SK-N-SH (cell line): ENCODE data around the gene KRTAP4-4. TPM values are rescaled to one million over a fixed set of nuclear protein-coding genes. Genes with fewer than 3 reads are reported as not detected.

ENCODE experiments used
- CTCF ChIA-PET: fragments of 300-600, 350-600 bp; formaldehyde crosslinking; extraction: SDS; loops from one replicate; lab custom pipeline; 2021; lab: Yijun Ruan, JAX
- POLR2A ChIA-PET: fragments of 350-600 bp; sonication (Branson Sonifier 250); formaldehyde crosslinking; extraction: SDS; loops from one replicate; lab custom pipeline; 2020; ENCODE audit warnings: antibody characterized with exemption, inconsistent platforms; lab: Yijun Ruan, JAX
- DNase-seq: peaks from one replicate; pipeline ENCODE4 v3.0.0; 2012
- H2AFZ ChIP-seq: fragments of 200-600 bp; sonication (generic); 2 replicates; pipeline ENCODE4 v1.8.1; 2016; ENCODE audit warnings: antibody characterized with exemption, mild to moderate bottlenecking, low read depth
- H3F3A ChIP-seq: fragments of 200-600 bp; sonication (generic); replicated peaks from 2 replicates; pipeline ENCODE3; 2016; ENCODE audit warnings: antibody characterized with exemption, mild to moderate bottlenecking; ENCODE audit not compliant: insufficient read depth
- H3K27ac ChIP-seq, 2 experiments: fragments of 200-500 bp in 1 of 2; fragments of 200-600 bp in 1 of 2; sonication (Bioruptor generic) in 1 of 2; sonication (generic), shearing (Covaris generic) in 1 of 2; 2 replicates each; pipeline versions ENCODE4 v1.5.1 to v1.6.1; 2014 to 2016; ENCODE audit warnings: low read depth in 2 of 2, inconsistent platforms in 1 of 2, low read length in 1 of 2, mild to moderate bottlenecking in 1 of 2, mixed read lengths in 1 of 2
- H3K27me3 ChIP-seq: fragments of 200-600 bp; sonication (generic), shearing (Covaris generic); 2 replicates; pipeline ENCODE4 v1.6.1; 2016; ENCODE audit warnings: mixed run types; ENCODE audit not compliant: insufficient read depth
- H3K36me3 ChIP-seq, 2 experiments: fragments of 200-500 bp in 1 of 2; fragments of 200-600 bp in 1 of 2; sonication (Bioruptor generic) in 1 of 2; sonication (generic) in 1 of 2; replicated peaks in 1 of 2; 2 replicates each; pipeline versions ENCODE3 to v1.5.1; 2014 to 2016; ENCODE audit warnings: low read length in 1 of 2, mild to moderate bottlenecking in 1 of 2; ENCODE audit not compliant: insufficient read depth in 2 of 2, control insufficient read depth in 1 of 2
- H3K4me1 ChIP-seq, 2 experiments: fragments of 200-500 bp in 1 of 2; fragments of 200-600 bp in 1 of 2; sonication (Bioruptor generic) in 1 of 2; sonication (generic), shearing (Covaris generic) in 1 of 2; 2 replicates each; pipeline versions ENCODE4 v1.5.1 to v1.6.1; 2014 to 2016; ENCODE audit warnings: low read depth in 1 of 2, low read length in 1 of 2, mixed run types in 1 of 2; ENCODE audit not compliant: insufficient read depth in 2 of 2, control insufficient read depth in 1 of 2
- H3K4me2 ChIP-seq: fragments of 200-600 bp; sonication (generic), shearing (Covaris generic); 2 replicates; pipeline ENCODE4 v1.6.1; 2017; ENCODE audit warnings: mixed run types
- H3K4me3 ChIP-seq, 2 experiments: fragments of 200-500 bp in 1 of 2; fragments of 200-600 bp in 1 of 2; sonication (Bioruptor generic) in 1 of 2; sonication (generic), shearing (Covaris generic) in 1 of 2; 2 replicates each; pipeline versions ENCODE4 v1.5.1 to v1.8.1; 2014 to 2016; ENCODE audit warnings: low read depth in 2 of 2, inconsistent platforms in 1 of 2, low read length in 1 of 2, mild to moderate bottlenecking in 1 of 2, mixed read lengths in 1 of 2, moderate library complexity in 1 of 2
- H3K79me2 ChIP-seq: fragments of 200-600 bp; sonication (generic); 2 replicates; pipeline ENCODE4 v1.8.1; 2017; ENCODE audit warnings: mild to moderate bottlenecking; ENCODE audit not compliant: insufficient read depth
- H3K9ac ChIP-seq: fragments of 200-600 bp; sonication (generic); 2 replicates; pipeline ENCODE4 v1.6.1; 2017; ENCODE audit warnings: mixed run types
- H3K9me2 ChIP-seq: fragments of 200-600 bp; sonication (generic); 2 replicates; pipeline ENCODE4 v1.6.1; 2017; ENCODE audit warnings: mixed run types
- H3K9me3 ChIP-seq: fragments of 200-600 bp; sonication (generic); 2 replicates; pipeline ENCODE4 v1.6.1; 2017; ENCODE audit warnings: mixed run types, mild to moderate bottlenecking, moderate library complexity
- H4K20me1 ChIP-seq: fragments of 200-600 bp; sonication (generic); 2 replicates; pipeline ENCODE4 v1.6.1; 2017; ENCODE audit warnings: mild to moderate bottlenecking, mixed run types; ENCODE audit not compliant: insufficient read depth
- CHD2 ChIP-seq: fragments of 150-350 bp; IDR thresholded peaks from 2 replicates; pipeline ENCODE4 v1.6.1; 2018; ENCODE audit warnings: low read length; ENCODE audit not compliant: partially characterized antibody
- CTCF ChIP-seq: fragments of 200-600 bp; sonication (generic); IDR thresholded peaks from 2 replicates; pipeline ENCODE4 v1.6.1; 2017; ENCODE audit warnings: antibody characterized with exemption, mild to moderate bottlenecking, moderate library complexity
- FOXJ3 ChIP-seq: sonication (generic); formaldehyde crosslinking; IDR thresholded peaks from 2 replicates; pipeline ENCODE4 v1.5.1; 2020; ENCODE audit warnings: mild to moderate bottlenecking, missing genetic modification reagents
- FOXM1 ChIP-seq: IDR thresholded peaks from 2 replicates; pipeline ENCODE4 v1.4.0; 2012; ENCODE audit warnings: low read depth, mild to moderate bottlenecking
- GATA2 ChIP-seq: sonication (generic); formaldehyde crosslinking; IDR thresholded peaks from 2 replicates; pipeline ENCODE4 v1.5.0; 2020; ENCODE audit warnings: mild to moderate bottlenecking, missing genetic modification reagents
- JUND ChIP-seq: IDR thresholded peaks from 2 replicates; pipeline ENCODE4 v1.4.0; 2012
- MEF2A ChIP-seq: IDR thresholded peaks from 2 replicates; pipeline ENCODE4 v1.4.0; 2012; ENCODE audit warnings: low read depth, borderline replicate concordance
- NFIC ChIP-seq: IDR thresholded peaks from 2 replicates; pipeline ENCODE4 v1.4.0; 2012; ENCODE audit warnings: borderline replicate concordance
- POLR2AphosphoS5 ChIP-seq: IDR thresholded peaks from 2 replicates; pipeline ENCODE4 v1.6.1; 2012; ENCODE audit warnings: low read depth, low read length
- RAD21 ChIP-seq: IDR thresholded peaks from 2 replicates; pipeline ENCODE4 v1.6.1; 2012; ENCODE audit warnings: mild to moderate bottlenecking, low read length
- RCOR1 ChIP-seq: fragments of 150-350 bp; IDR thresholded peaks from 2 replicates; pipeline ENCODE4 v1.6.1; 2017; ENCODE audit warnings: antibody characterized with exemption, low read length
- RXRA ChIP-seq: IDR thresholded peaks from 2 replicates; pipeline ENCODE4 v1.4.0; 2012; ENCODE audit warnings: low read depth, mild to moderate bottlenecking, borderline replicate concordance
- SIN3A ChIP-seq: IDR thresholded peaks from 2 replicates; pipeline ENCODE4 v1.6.1; 2012; ENCODE audit warnings: low read depth, mild to moderate bottlenecking, low read length, moderate library complexity, borderline replicate concordance
- TCF12 ChIP-seq: IDR thresholded peaks from 2 replicates; pipeline ENCODE4 v1.4.0; 2012
- TEAD4 ChIP-seq: IDR thresholded peaks from 2 replicates; pipeline ENCODE4 v1.4.0; 2012; ENCODE audit warnings: mild to moderate bottlenecking, borderline replicate concordance; ENCODE audit not compliant: insufficient read depth
- YY1 ChIP-seq: IDR thresholded peaks from 2 replicates; pipeline ENCODE4 v1.4.0; 2012; ENCODE audit warnings: low read depth, mild to moderate bottlenecking
- WGBS: methylation state at CpG from one replicate; pipeline ENCODE4 v1.1.6; 2017; ENCODE audit warnings: low lambda C conversion rate; 5-methylcytosine and 5-hydroxymethylcytosine counted together
- polyA plus RNA-seq, 3 experiments: library from polyadenylated mRNA; depleted of rRNA; stranded (reverse); fragments of >200 nt; gene quantifications; 2 replicates each; pipeline ENCODE4 v1.2.3, GENCODE V29; 2012
- TF ChIP-seq, protein P1 (sequence below): fragments of 150-350 bp; IDR thresholded peaks from 2 replicates; pipeline ENCODE4 v1.6.1; 2016; ENCODE audit warnings: mild to moderate bottlenecking, low read depth, low read length

The KRTAP4-4 gene
- polyA plus RNA-seq, 1 of the 3 experiments (the other 2 are of a cell fraction) = not detected

DNA sequence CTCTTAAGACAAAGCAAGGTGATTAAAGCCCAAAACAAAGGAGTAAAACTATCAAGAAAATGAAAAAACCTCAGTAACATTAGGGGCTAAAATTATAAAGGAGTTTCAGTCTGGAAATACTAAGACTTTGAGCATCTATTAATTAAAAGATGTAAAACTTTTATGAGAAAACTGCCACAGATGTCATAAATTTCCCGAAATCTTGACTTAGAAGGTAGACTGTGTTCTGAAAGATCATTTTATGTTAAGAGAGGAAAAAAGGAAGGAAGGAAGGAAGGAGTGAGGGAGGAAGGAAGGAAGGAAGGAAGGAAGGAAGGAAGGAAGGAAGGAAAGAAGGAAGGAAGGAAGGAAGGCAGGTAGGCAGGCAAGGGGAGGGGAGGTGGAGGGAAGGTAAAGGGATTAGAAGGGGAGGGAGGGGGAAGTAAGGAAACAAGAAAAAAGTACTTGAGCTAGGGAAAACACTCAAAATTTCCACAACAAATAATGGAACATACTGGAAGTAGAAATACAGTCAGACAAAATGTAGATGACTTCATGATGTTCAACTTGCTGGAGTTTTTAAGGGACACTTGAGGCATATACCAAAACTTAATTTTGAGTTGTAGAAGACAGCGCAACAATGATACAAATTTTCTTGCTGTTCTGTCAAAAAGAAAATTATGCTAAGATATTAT lies 12.9 kb downstream of the KRTAP4-4 start:
- Histone ChIP-seq H2AFZ (no peak overlapping the region), H3K27ac (no peak overlapping the region), H3K9ac (no peak overlapping the region), H3K9me2 (no peaks in the 10 kb centered on the region), H3K4me3 (no peak overlapping the region), H3K36me3 (no peaks in the 10 kb centered on the region), H3K9me3 (0 out of 2 replicates have a peak, but pooled peaks cover 5% of the 10 kb centered on the region), H3K4me2 (no peak overlapping the region), H3F3A (no peaks in the 10 kb centered on the region), H3K4me1 (no peaks in the 10 kb centered on the region), H3K79me2 (no peaks in the 10 kb centered on the region), H4K20me1 (no peaks in the 10 kb centered on the region), H3K27me3 (0 out of 2 replicates have a peak, but pooled peaks cover 4% of the 10 kb centered on the region)
- WGBS = 26% methylated on average over 2 of the region's 2 CpGs
- CTCF ChIA-PET = no interaction called here
- no peak for DNase-seq
- TF ChIP-seq JUND (no peak), FOXM1 (no peak), RXRA (no peak), RAD21 (no peak), CTCF (no peak), FOXJ3 (CRISPR knock-in tag) (no peak), POLR2AphosphoS5 (no peak), MEF2A (no peak), TCF12 (no peak), NFIC (no peak), TEAD4 (no peak), YY1 (no peak)
- TF ChIP-seq, protein P1, sequence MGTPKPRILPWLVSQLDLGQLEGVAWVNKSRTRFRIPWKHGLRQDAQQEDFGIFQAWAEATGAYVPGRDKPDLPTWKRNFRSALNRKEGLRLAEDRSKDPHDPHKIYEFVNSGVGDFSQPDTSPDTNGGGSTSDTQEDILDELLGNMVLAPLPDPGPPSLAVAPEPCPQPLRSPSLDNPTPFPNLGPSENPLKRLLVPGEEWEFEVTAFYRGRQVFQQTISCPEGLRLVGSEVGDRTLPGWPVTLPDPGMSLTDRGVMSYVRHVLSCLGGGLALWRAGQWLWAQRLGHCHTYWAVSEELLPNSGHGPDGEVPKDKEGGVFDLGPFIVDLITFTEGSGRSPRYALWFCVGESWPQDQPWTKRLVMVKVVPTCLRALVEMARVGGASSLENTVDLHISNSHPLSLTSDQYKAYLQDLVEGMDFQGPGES = no peak
- POLR2A ChIA-PET = no interaction called here

DNA sequence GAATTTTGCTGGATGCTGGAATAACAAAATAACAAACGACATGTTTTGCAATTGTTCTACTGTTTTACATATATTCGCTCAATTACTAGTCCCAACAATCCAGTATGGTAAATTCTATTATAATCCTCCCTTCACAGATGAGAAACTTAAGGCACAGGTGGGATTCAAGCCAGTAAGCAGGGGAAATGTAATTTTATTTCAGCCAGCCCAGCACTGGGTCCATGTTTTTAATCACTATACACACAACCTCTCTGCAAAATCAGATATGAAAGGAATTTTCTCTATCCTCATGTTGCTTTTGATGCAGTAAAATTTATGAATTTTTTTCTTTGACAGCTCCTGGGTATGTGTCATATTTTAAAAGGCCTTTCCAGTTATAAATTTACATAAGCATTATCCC lies 15.3 kb downstream of the KRTAP4-4 start:
- TF ChIP-seq SIN3A = no peak
- TF ChIP-seq, protein P1 = no peak
- no peak for TF ChIP-seq RCOR1
- no peak for TF ChIP-seq GATA2 (CRISPR knock-in tag)
- TF ChIP-seq CTCF = no peak
- no peak for TF ChIP-seq CHD2
- Histone ChIP-seq H3K9me2 (no peaks in the 10 kb centered on the region), H3K27me3 (0 out of 2 replicates have a peak, but pooled peaks cover 4% of the 10 kb centered on the region), H3K27ac (no peak overlapping the region), H4K20me1 (no peaks in the 10 kb centered on the region), H3K4me2 (no peak overlapping the region), H3K9ac (no peak overlapping the region), H3K36me3 (no peaks in the 10 kb centered on the region), H2AFZ (no peak overlapping the region), H3K4me1 (no peaks in the 10 kb centered on the region), H3K4me3 (no peak overlapping the region), H3F3A (no peaks in the 10 kb centered on the region), H3K9me3 (0 out of 2 replicates have a peak, but pooled peaks cover 5% of the 10 kb centered on the region), H3K79me2 (no peaks in the 10 kb centered on the region)
- CTCF ChIA-PET = no interaction called here
- DNase-seq = no peak
- WGBS = 9% methylated on average over 2 of the region's 2 CpGs
- POLR2A ChIA-PET = no interaction called here
